BJ (cell line): ENCODE data around the gene COL27A1. TPM values are rescaled to one million over a fixed set of nuclear protein-coding genes. Genes with fewer than 3 reads are reported as not detected.

Experiments
- CTCF ChIA-PET: fragments of 350-600 bp; formaldehyde crosslinking; extraction: SDS; loops from one replicate; lab custom pipeline; 2021; ENCODE audit warnings: antibody characterized with exemption, inconsistent platforms; lab: Yijun Ruan, JAX
- POLR2A ChIA-PET: fragments of 300-600 bp; sonication (Branson Sonifier 250); formaldehyde crosslinking; extraction: SDS; loops from one replicate; lab custom pipeline; 2021; ENCODE audit warnings: antibody characterized with exemption; lab: Charles Lee
- DNase-seq: peaks from one replicate; pipeline ENCODE4 v3.0.0-alpha.2; 2011; ENCODE audit warnings: low read depth
- H3K27me3 ChIP-seq: 2 replicates; pipeline ENCODE4 v1.6.0; 2011; ENCODE audit warnings: low read length; ENCODE audit not compliant: control insufficient read depth, insufficient read depth
- H3K36me3 ChIP-seq: 2 replicates; pipeline ENCODE4 v1.5.1; 2011; ENCODE audit warnings: low read length; ENCODE audit not compliant: control insufficient read depth, insufficient read depth
- H3K4me3 ChIP-seq: 2 replicates; pipeline ENCODE4 v1.5.1; 2011; ENCODE audit warnings: low read depth, mild to moderate bottlenecking, control low read depth, low read length
- polyA plus RNA-seq: library from polyadenylated mRNA; depleted of rRNA; stranded (reverse); fragments of >200 nt; gene quantifications from 2 replicates; pipeline ENCODE4 v1.2.3, GENCODE V29; 2011
- TF ChIP-seq, protein P1 (sequence below): IDR thresholded peaks from 2 replicates; pipeline ENCODE4 v1.5.1; 2011; ENCODE audit warnings: low read depth, mild to moderate bottlenecking, control low read depth, inconsistent platforms, low read length, moderate library complexity; ENCODE audit not compliant: insufficient read depth

The COL27A1 gene
- polyA plus RNA-seq, 1 experiment: 16.6 TPM

DNA sequence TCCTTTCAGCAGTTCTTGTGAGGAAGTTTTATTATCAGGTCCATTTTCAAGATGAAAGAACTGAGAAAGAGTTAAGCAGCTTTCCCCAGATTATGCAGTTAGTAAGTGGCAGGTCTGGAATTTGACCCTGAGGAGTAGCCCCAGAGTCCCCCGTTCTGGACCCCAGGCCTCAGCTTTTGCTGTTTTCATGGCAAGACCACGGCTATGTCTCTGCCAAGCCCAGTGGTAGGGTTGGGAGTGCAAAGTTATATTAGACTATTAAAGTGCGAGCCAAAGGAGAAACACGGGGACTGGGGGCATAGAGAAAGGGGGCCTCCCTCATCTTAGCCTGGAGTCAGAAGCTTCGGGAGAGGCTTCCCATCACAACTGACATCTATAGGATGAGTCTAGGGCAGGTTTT lies 148.2 kb downstream of the COL27A1 start:
- TF ChIP-seq, protein P1, sequence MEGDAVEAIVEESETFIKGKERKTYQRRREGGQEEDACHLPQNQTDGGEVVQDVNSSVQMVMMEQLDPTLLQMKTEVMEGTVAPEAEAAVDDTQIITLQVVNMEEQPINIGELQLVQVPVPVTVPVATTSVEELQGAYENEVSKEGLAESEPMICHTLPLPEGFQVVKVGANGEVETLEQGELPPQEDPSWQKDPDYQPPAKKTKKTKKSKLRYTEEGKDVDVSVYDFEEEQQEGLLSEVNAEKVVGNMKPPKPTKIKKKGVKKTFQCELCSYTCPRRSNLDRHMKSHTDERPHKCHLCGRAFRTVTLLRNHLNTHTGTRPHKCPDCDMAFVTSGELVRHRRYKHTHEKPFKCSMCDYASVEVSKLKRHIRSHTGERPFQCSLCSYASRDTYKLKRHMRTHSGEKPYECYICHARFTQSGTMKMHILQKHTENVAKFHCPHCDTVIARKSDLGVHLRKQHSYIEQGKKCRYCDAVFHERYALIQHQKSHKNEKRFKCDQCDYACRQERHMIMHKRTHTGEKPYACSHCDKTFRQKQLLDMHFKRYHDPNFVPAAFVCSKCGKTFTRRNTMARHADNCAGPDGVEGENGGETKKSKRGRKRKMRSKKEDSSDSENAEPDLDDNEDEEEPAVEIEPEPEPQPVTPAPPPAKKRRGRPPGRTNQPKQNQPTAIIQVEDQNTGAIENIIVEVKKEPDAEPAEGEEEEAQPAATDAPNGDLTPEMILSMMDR: no peak
- no peaks in the 10 kb centered on the region for H3K27me3 ChIP-seq
- H3K4me3 ChIP-seq: no peak overlapping the region
- CTCF ChIA-PET: interaction anchor here (1.4 to 2.5 kb wide), 3 partner anchors 8 to 176 kb away, joined by 4 to 16 read pairs (median 8); no protein-coding TSS in a partner anchor
- peaks cover 37% of the 10 kb centered on the region for H3K36me3 ChIP-seq
- no peak for DNase-seq
- POLR2A ChIA-PET: no interaction called here

DNA sequence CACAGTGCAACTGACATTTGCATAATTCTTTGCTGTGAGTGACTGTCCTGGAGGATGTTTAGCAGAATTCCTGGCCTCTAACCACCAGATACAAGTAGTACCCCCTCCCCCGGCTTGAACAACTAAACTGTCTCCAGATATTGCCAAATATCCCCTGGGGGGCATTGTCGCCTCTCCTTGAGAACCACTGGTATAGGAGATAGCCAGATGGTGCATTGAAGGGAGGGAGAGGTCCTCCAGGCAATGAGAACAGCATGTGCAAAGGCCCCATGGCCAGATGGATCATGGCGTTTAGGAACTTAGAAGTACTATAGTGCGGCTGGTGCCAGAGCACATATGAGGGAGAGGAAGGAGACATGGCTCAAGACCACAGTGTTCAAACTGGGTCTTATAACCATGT lies 148.6 kb downstream of the COL27A1 start:
- Histone ChIP-seq H3K36me3 (peaks cover 41% of the 10 kb centered on the region), H3K4me3 (no peak overlapping the region), H3K27me3 (no peaks in the 10 kb centered on the region)
- TF ChIP-seq, protein P1: no peak
- DNase-seq: no peak
- ChIA-PET CTCF (interaction anchor here (0.8 to 2.5 kb wide), 4 partner anchors 9 to 181 kb away, joined by 3 to 16 read pairs (median 6); no protein-coding TSS in a partner anchor), POLR2A (interaction anchor here (0.6 kb wide), 1 partner anchor 165 kb away, joined by 3 read pairs; no protein-coding TSS in a partner anchor)

DNA sequence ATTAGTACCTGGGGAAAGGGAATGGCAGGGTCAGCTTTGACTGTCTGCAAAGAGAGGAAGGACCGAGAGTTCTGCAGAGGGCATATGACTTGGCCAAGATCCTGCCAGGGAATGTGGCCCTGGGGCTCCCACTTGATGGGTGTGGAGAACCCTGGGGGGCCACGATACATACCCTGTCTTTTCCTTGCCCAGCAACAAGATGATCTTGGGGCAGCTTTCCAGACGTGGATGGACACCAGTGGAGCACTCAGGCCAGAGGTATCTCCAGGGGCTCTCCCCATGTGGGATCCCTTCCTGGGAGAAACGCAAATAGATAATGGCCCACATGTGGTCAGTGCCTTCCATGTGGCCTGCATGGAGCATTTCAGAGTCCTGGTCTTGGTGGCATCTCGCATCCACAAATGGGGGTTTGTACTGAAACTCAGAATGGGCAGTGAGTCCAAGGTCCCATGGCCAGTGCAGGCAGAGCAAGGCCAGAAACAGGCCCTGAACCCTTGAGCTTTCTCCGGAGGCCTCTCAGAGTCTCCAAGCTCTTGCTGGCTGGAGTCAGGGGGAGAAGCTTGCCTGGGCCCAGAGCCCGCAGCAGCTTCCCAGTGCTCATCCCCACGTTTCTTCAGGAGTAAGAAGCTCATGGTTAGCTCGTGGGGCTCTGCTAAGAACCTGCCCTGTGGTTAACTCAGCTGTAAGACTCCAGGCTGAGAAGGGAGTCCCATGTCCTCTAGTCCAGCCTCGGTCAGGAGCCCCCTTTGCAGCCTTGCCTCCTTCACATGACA lies 149.3 kb downstream of the COL27A1 start:
- no peaks in the 10 kb centered on the region for H3K27me3 ChIP-seq
- no peak for DNase-seq
- ChIA-PET POLR2A (interaction anchor here (0.6 kb wide), 1 partner anchor 166 kb away, joined by 3 read pairs; no protein-coding TSS in a partner anchor), CTCF (interaction anchor here (0.8 to 2.5 kb wide), 4 partner anchors 9 to 182 kb away, joined by 3 to 16 read pairs (median 6); no protein-coding TSS in a partner anchor)
- peaks cover 38% of the 10 kb centered on the region for H3K36me3 ChIP-seq
- TF ChIP-seq, protein P1: no peak
- no peak overlapping the region for H3K4me3 ChIP-seq

DNA sequence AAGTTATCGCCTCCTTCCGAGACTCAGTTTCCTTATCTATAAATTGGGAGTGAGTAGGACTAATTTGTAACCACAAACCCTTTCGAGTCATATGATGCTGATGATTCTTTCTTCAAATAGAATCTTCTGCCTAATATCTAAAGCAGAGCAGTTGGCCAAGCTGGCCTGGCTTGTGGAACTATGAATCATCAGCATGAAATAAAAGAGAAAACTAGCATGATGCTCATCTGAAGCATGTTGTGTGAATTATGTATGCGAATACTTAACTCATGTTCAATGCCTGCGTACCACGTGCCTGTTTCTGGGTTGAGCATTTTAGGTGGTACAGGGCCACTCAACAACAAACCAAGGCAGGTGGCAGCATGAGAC lies 152.5 kb downstream of the COL27A1 start:
- TF ChIP-seq, protein P1: no peak
- Histone ChIP-seq H3K4me3 (no peak overlapping the region), H3K36me3 (peaks cover 29% of the 10 kb centered on the region), H3K27me3 (no peaks in the 10 kb centered on the region)
- CTCF ChIA-PET: interaction anchor here (1.0 to 1.2 kb wide), 4 partner anchors 12 to 233 kb away, joined by 3 read pairs; partner anchors contain the start of gene KIF12
- POLR2A ChIA-PET: no interaction called here
- no peak for DNase-seq

DNA sequence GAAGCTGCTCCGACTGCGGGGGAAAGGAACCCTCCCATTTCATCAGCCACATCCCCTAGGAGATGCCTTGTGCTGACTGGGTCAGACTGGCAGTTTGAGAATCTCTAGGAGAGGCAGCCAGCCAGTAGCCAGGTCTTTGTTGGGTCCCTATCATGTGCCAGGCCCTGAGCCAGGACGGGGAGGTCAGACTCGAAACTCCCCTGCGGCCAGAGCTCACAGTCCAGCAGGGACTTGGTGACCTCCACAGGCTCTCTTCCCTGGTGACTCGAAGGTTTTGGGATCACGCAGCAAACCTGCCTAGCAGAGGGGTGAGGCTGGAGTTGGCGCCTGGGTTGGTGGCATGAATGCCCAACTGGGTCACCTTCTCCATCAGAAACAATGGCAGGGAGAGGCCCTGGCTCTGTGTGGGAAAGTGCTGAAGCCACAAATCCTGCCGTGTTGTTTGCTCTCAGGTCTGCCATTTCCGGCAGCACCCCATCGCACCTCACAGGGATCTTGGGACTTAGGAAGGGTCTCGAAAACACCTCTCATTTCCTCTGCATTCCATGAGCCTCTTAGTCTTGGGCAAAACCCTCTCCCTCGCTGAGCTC lies 153.1 kb downstream of the COL27A1 start:
- Histone ChIP-seq H3K4me3 (no peak overlapping the region), H3K36me3 (peaks cover 29% of the 10 kb centered on the region), H3K27me3 (no peaks in the 10 kb centered on the region)
- CTCF ChIA-PET: interaction anchor here (1.0 to 1.7 kb wide), 7 partner anchors 10 to 233 kb away, joined by 3 to 7 read pairs (median 3); partner anchors contain the start of gene KIF12
- no peak for DNase-seq
- POLR2A ChIA-PET: no interaction called here
- TF ChIP-seq, protein P1: no peak
